Endometrium (tissue), 2 donors: ENCODE data around the gene AZIN2.
"Not testable (repeated sequence)": the region's sequence is repeated elsewhere in the genome, so short reads cannot be mapped to it uniquely, and the experiment has no call there.

Source experiments
- FAIRE-seq: peaks from 2 replicates; lab custom pipeline; 2012; peaks lifted over from hg19 to GRCh38; lab: Jason Lieb, UNC
- donor health status: control.
- donor health status: control.

AZIN2 gene

DNA sequence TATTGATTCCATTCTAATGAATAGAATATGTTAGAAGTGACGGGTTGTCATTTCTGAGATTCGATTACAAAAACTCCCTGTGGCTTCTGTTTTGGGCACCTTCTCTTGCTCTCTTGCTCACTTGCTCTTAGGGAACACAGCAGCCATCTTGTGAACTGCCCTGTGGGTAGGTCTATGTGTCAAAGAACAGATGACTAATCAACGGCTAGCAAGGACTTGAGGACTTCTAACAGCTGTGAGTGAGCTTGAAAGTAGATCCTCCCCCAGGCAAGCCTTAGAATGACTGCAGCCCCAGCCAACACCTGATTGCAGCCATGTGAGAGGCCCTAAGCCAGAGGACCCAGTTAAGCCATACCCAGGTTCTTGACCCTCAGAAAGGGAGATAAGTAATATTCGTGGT lies 49.3 kb downstream of the AZIN2 start:
- no peak for FAIRE-seq

DNA sequence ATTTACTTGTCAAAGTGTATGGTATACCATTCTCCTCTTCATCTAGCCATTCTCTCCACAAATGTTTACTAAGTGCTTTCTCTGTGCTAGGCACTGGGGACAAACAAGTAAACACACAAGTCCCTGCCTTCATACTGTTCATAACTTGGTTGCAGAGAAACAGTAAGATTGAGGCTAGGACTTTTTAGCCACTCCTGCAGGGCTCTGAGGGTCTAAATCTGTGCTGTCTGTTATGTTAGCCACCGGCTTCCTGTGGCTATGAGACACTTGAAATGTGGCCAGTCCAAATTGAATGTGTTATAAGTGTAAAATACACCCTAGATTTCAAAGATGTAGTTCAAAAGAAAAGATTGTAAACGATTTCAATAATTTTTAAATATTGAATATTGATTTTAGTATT lies 50.2 kb downstream of the AZIN2 start:
- FAIRE-seq: no peak

DNA sequence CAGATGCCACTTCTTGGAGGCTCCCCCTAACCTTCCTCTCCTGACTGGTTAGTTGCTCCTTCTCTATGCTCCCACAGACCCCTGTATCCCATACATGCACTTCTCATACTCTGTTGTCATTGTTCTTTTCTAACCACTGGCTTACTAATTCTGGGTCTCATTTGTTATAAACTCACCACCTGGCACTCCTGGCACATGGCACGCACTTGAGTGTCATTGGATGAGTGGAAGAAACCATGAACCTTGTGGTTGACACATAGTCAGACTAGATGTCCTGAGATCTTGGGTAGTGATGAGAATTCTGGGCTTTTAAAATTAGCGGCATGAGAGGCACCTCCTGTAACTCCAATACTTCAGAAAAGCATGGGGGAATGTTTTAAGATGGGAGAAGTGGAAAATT lies 51.6 kb downstream of the AZIN2 start:
- no peak for FAIRE-seq

GRCh38 chr1:33133478-33134105 lies 52.6 kb downstream of the AZIN2 start:
- no peak for FAIRE-seq

DNA sequence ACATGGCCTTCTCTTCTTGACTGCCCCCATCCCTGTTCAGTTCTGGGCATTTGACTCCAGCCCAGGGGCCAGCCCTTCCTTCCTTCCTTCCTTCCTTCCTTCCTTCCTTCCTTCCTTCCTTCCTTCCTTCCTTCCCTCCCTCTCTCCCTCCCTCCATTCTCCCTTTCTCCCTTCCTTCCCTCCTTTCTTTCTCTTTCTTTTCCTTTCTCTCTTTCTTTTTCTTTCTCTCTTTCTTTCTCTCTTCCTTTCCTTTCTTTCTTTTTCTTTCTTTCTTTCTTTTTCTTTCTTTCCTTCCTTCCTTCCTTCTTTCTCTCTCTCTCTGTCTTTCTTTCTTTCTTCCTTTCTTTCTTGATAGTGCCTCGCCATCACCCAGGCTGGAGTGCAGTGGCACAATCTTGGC lies 55.1 kb downstream of the AZIN2 start:
- FAIRE-seq: not testable (repeated sequence)

DNA sequence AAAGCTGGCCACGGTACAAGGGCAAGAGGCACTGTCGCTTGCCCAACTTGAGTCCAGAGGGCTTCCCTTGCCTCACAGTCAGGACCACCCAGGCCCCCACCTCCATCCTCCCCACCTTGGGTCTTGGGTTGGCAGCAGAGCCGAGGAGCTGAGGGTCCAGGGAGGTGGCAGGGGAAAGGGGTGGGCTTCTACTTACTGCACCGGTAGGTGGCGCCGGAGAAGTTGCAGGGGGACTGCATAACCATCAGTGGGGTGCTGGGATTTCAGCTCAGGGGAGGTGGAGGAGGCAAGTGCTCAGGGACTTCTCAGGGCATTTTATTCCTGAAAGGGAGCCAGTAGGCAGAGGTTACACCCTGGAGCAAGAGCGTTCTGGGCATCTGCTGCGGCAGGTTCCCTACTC lies 56.8 kb downstream of the AZIN2 start:
- no peak for FAIRE-seq

DNA sequence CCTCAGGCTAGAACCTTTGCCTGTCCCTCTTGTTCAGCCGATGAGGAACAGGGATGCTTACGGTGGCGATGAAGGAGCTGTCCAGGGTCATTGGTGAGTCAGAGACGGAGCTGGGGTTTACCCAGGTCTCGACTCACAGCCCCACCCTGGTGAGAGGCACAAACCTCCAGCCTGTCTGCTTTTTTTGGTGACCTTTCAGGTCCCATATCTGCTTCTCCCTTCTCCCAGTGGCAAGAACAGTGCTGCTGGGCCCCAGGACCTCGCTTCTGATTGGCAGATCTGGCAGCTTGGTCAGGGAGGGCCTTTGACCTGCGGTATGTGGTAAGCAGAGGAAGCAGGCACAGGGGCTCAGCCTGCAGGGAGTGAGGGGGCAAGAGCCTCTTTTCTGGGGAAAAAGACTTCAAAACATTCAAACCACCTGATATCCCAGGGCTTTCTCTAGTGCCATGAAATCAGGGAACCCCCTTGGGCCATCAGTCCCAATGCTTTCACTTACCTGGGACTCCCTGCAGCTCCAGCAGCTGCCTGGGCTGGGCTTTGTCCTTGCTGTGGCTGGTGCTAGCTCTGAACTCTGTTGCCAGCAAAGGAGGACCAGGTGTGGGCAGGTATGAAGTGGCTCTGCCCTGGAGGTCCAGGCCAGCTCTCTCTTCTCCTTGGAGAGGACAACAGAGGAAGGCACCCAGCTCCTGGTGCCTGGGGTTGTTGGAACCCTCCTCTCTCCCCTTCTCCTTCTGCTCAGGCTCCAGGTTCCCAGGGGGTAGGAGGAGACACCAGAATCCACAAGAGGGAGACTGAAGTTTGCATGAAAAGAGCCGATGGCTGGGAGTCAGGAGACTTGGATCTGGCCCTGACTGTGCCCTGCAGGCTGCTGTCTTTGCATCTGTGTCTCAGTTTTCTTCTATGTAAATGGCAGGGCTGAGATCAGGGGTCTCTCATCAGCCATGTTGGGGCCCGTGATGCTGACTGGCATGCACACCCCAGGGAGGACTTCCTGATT lies 59.5 kb downstream of the AZIN2 start:
- FAIRE-seq: no peak

DNA sequence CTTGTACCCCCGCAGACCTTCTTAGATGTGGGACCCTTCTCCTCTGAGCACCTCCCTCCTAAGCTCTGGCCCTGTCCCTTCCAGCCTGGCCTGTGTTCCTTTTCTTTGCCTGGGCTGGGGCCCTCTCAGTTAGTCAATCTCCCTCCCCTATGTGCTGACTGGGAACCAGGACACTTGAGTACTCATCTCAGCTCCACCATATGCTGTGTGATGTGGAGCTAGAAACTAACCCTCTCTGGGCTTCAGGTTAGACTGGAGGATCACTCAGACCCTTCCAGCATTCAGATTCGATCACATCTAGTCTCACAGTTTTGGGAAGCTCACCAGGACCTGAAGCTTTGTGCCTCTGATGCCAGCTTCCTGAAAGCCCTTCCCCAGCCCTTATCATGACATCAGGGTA lies 60.3 kb downstream of the AZIN2 start:
- FAIRE-seq: no peak

DNA sequence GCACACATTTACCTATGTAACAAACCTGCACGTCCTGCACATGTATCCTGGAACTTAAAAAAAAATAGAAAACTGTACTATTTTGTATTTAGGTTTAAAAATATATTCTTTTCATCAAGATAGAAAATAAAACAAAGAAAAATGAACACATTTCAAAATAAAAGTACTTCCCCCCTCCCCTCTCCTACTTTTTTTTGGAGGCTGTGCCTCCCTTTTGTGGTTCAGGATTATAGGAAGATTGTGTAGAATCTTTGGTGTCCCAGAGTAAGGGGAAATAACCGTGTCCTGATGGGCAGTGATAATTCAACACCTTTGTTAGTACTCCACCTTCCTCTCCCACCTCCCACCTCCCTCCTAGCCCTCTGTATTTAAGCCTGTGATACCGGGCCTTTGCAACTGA lies 60.8 kb downstream of the AZIN2 start:
- FAIRE-seq: no peak

- no peak for FAIRE-seq
Measured at GRCh38 chr1:33142483-33143064, 61.6 kb downstream of the AZIN2 start.

DNA sequence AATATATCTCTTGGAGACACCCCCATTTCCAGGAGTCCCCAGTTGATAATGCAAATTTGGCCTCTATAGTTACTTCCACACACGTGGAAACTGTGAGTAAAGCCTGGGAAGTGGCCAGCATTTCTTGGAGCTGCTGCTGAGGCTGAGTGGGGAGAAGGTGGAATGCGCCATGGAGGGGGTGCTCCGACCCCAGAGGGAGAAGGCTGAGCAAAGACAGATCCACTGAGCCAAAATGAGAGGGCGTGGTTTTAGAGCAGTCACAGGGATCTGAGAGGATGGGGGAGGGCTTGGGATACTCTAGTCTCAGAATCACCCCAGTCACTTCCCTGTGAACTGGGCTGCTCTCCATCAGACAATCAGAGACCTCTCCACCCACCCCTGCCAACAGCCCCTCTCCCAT lies 62.2 kb downstream of the AZIN2 start:
- FAIRE-seq: no peak

GRCh38 chr1:33143698-33144097 lies 62.7 kb downstream of the AZIN2 start:
- no peak for FAIRE-seq

- no peak for FAIRE-seq
Measured at GRCh38 chr1:33146003-33146402, 65.0 kb downstream of the AZIN2 start.

DNA sequence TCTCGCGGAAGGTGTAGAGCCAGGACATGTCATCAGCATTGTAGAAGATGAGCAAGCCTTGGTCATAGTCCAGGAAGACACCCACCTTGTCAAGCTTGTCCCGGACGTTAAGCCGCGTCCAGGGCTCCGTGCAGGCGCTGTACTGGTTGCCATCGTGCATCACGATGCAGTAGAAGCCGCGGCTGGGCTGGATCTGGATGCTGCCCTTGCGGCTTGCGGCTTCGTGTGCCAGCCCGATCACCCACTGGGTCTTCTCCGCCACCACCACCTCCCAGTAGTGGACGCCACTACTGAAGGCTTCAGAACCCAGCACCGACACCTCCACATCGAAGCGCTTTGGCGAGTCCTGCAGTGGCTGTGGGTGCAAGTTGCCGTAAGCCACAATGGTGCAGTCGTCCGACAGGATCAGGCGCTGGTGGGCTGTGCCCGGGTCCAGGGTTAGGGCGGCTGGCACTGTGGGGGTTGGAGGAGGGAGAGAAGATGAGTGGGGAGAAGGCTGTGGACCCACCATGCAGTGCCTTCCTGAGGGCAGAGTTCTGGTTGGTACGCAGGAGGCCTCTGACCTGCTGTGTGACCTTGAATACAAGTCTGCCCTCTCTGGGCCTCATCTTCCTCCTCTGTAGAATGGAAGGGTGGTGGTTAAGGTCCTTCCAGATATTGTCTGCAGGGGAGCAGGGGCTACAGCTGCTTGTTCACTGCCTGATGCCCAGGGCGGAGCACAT lies 66.5 kb downstream of the AZIN2 start:
- no peak for FAIRE-seq

DNA sequence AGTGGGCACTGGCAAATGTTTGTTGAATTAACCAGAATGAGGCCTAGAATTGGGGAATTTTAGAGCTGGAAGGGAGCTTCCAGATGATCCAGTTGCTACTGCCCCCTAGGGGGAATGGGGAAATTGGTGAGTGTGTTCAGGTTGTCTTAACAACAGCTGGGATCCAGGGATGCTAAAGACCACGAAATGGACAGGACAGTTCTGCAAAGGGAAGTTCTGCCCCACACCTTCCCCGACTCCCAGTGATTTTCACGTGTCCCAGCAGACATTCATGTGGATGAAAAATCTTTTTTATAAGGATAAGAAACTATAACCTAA lies 67.0 kb downstream of the AZIN2 start:
- no peak for FAIRE-seq

DNA sequence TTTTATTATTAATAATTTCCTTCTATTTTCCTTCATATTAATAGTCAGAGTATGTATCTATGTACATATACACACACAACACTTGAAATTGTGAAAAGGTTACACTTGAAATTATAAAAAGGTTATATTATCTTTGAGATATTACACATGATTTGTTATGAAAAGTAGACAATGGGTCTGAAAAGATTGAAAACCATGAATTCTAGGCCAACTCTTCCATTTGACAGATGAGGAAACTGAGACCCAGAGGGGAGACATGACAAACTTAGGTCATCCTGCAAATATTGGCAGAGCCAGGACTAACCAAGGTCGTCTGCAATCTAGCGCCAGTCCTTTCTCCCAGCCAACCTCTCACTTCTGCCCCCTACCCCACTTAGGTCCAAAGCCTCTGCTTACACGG lies 67.7 kb downstream of the AZIN2 start:
- no peak for FAIRE-seq

- no peak for FAIRE-seq
Measured at GRCh38 chr1:33149453-33150190, 68.7 kb downstream of the AZIN2 start.

DNA sequence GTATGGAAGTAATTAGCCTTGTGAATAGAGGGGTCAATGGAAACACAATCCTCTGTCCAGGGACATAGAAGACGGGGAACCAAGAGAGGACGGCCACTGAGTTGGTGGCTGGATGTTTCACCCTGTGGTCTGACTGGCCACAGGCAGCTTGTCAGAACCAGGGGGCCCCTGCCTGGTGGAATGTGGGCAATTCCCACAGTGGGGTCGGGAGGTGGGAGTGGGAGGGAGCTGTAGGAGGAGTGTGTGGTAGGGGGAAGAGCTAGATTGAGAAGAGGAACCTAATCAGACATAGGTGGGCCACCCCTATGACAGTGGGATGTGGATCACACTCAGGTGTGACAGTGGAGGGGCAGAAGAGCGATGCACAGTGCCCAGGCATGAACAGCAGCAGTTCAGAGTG lies 69.6 kb downstream of the AZIN2 start:
- no peak for FAIRE-seq

- no peak for FAIRE-seq
Measured at GRCh38 chr1:33151116-33151515, 70.2 kb downstream of the AZIN2 start.

DNA sequence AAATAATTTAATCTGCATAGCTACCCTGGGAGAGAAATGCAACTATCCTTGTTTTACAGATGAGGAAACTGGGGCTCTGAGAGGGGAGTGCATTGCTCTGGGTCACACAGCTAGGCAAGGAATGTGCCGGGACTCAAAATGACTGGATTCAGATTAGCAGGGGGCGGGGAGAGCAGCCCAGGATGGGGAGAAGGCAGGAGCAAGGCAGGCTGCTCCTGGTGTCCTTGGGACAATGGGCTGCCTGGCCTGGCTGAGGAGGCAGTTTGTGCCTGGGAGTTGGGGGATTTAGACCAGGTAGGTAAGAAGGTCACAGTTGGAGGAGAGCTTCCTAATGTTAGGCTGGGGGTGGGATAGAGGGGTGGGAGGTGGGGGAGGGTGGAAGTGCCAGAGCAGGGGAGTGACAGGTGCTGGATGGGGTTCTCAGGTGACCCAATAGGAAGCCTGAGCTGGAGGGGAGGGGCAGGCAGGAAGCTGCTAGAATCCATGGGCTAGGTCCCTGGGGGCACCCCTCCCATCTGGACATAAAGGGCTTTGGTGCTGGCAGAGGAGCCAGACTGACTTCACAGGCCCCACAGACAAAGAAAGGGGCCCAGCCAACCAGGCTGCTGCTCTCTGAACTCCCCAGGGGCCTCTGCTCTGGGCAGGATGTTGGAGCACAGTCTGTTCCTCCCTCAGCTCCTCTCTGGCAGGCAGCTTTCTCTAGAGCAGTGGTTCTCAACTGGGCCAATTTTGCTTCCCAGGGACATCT lies 71.9 kb downstream of the AZIN2 start:
- FAIRE-seq: no peak

DNA sequence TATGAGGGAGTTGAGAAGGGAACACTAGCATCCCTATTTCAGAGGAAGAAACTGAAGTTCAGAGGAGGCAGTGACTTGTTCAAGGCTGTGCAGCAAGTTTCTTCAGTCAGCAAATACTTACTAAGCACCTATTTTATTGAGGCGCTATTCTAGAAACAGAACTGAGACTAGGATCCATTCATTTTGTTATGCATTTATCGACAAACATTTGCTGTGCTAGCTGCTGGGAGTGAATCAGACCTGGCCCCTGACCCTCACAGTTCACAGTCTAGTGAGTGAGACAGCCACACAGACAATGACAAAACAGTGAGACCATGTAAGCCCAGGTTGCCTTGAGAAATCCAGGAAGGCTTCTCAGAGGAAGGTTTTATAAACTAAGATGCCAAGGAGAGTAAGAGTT lies 72.7 kb downstream of the AZIN2 start:
- no peak for FAIRE-seq
